Esophagus squamous epithelium (tissue), 4 donors: ENCODE measurements around the gene RFC5.

Source experiments
- CTCF ChIP-seq, 6 experiments: fragments of 450-650 bp in 4 of 6; fragments of 200-600 bp in 2 of 6; sonication (generic) in 2 of 6; IDR thresholded peaks; one replicate each; pipeline ENCODE4 v1.5.1; 2016 to 2019; ENCODE audit warnings: antibody characterized with exemption in 6 of 6, mild to moderate bottlenecking in 4 of 6, moderate library complexity in 4 of 6
- POLR2A ChIP-seq, 4 donors: fragments of 450-650 bp; IDR thresholded peaks; one replicate each; pipeline ENCODE4 v1.6.1; 2017; ENCODE audit warnings: antibody characterized with exemption in 4 of 4, mild to moderate bottlenecking in 4 of 4, moderate library complexity in 3 of 4

- TF ChIP-seq CTCF (IDR thresholded peaks at IDR 0.05) (no peak), POLR2A (IDR thresholded peaks at IDR 0.05) (no peak)
Observed at GRCh38 chr12:118065380-118065779, 48.9 kb downstream of the RFC5 start.
